ENCODE data around the gene RFXANK.

The RFXANK gene

GRCh38 chr19:19234220-19234816 lies 42.3 kb downstream of the RFXANK start:
- DNase-seq = no peak

- no peak for DNase-seq
These were observed 44.1 kb downstream of the RFXANK start for GRCh38 chr19:19236173-19236572.

GRCh38 chr19:19238126-19238894 lies 46.3 kb downstream of the RFXANK start:
- no peak for DNase-seq

- DNase-seq = no peak
These were observed 47.6 kb downstream of the RFXANK start for GRCh38 chr19:19239675-19240074.

- no peak for DNase-seq
These were observed 48.4 kb downstream of the RFXANK start for GRCh38 chr19:19240476-19240875.

- DNase-seq = no peak
These were observed 58.2 kb downstream of the RFXANK start for GRCh38 chr19:19250196-19250801.

Measured in CD4-positive, alpha-beta T cell treated with Interleukin-12 subunit alpha and Interleukin-12 subunit beta, for 1 hour (primary cell).